Heart left ventricle (tissue), 16 donors: ENCODE results near the gene SLC6A11. TPM values are rescaled to one million over a fixed set of nuclear protein-coding genes. Genes with fewer than 3 reads are reported as not detected.
A peak's percentile ranks its signal among the peaks of the same experiment; 100 is the strongest.

ENCODE experiments used
- ATAC-seq, 4 donors: fragments of 200-7000 bp; cut with Tn5 transposase; one replicate each; pipeline ENCODE4 v1.9.1; 2020 to 2022; ENCODE audit warnings: moderate library complexity in 4 of 4, mild to moderate bottlenecking in 3 of 4, moderate number of reproducible peaks in 1 of 4
- DNase-seq, 5 donors: peaks; one replicate each; pipeline ENCODE4 v3.0.0-alpha.2; 2020
- H3K27ac ChIP-seq, 12 donors: fragments of 200-600 bp; sonication (generic) in 4 of 12; one replicate each; pipeline versions ENCODE4 v1.5.0 to v1.8.0; 2016 to 2022; ENCODE audit warnings: mild to moderate bottlenecking in 2 of 12
- H3K27me3 ChIP-seq, 9 donors: fragments of 200-600 bp; sonication (generic) in 2 of 9; one replicate each; pipeline versions ENCODE4 v1.5.1 to v1.8.0; 2016 to 2022; ENCODE audit warnings: mild to moderate bottlenecking in 3 of 9
- H3K36me3 ChIP-seq, 9 donors: fragments of 200-600 bp; sonication (generic) in 2 of 9; one replicate each; pipeline versions ENCODE4 v1.5.0 to v1.8.0; 2018 to 2022; ENCODE audit warnings: mild to moderate bottlenecking in 2 of 9
- H3K4me1 ChIP-seq, 12 donors: fragments of 200-600 bp; sonication (generic) in 4 of 12; one replicate each; pipeline versions ENCODE4 v1.5.0 to v1.8.0; 2016 to 2022; ENCODE audit warnings: mild to moderate bottlenecking in 3 of 12
- H3K4me3 ChIP-seq, 12 donors: fragments of 200-600 bp; sonication (generic) in 4 of 12; one replicate each; pipeline versions ENCODE4 v1.5.0 to v1.8.0; 2017 to 2022; ENCODE audit warnings: mild to moderate bottlenecking in 9 of 12, moderate library complexity in 4 of 12
- H3K9me3 ChIP-seq, 12 donors: fragments of 200-600 bp; sonication (generic) in 4 of 12; one replicate each; pipeline versions ENCODE4 v1.5.0 to v1.8.0; 2016 to 2022; ENCODE audit warnings: mild to moderate bottlenecking in 1 of 12
- CTCF ChIP-seq, 12 donors: fragments of 200-600 bp; sonication (generic) in 4 of 12; IDR thresholded peaks; one replicate each; pipeline versions ENCODE4 v1.5.0 to v1.8.0; 2018 to 2022; ENCODE audit warnings: antibody characterized with exemption in 12 of 12, mild to moderate bottlenecking in 5 of 12
- POLR2A ChIP-seq, 2 donors: fragments of 450-650 bp; IDR thresholded peaks; one replicate each; pipeline ENCODE4 v1.6.1; 2017; ENCODE audit warnings: antibody characterized with exemption in 2 of 2, mild to moderate bottlenecking in 2 of 2, moderate library complexity in 2 of 2
- WGBS, 4 donors: extraction: QIAGEN DNeasy Blood & Tissue Kit in 2 of 4; methylation state at CpG; one replicate each; pipeline versions ENCODE4 v1.1.5 to v1.1.7; 2013 to 2018; 5-methylcytosine and 5-hydroxymethylcytosine counted together
- intact Hi-C, 10 donors: fragments of 100-400 bp; cut with DNase I; formaldehyde crosslinking; loops; one replicate each; pipeline versions ENCODE4 v1.11.1 to v1.14.2; 2022
- polyA plus RNA-seq, 2 donors: library from polyadenylated mRNA; stranded (reverse); fragments of 200-250 nt; gene quantifications; one replicate each; pipeline ENCODE4 v1.2.3, GENCODE V29; 2013
- total RNA-seq, 9 donors: library from RNA; depleted of rRNA in 2 of 9; stranded (reverse); fragments of >200 nt in 2 of 9; fragmentation: NEBNext Ultra II Directional in 3 of 9; extraction: Animal tissue kit (Norgen Biotek cat#: 25700) in 3 of 9; gene quantifications; one replicate each; pipeline versions ENCODE4 v1.1.0 to v1.2.4, GENCODE V29; 2016 to 2023
- donor health status: ischemic (EF 13 %, LVEDD 7.1; RV severe dilation, severe dysfunction).
- donor health status: healthy with polysubstance abuse.
- donor health status: DM: no; HTN: yes; CAD: no.
- donor health status: DM: no; HTN: no; CAD: no.
- donor health status: ischemic (EF 25% LVEDD 6.9; RV normal size, moderate dysfunction).
- donor health status: ischemic (EF 25% LVEDD 5.7; RV mildly dilated, moderate dysfunction).
- donor health status: healthy.
- donor health status: DM: yes; HTN: yes; CAD: no.
- donor health status: ischemic (EF 35%, LVEDD 5.7; RV mildly dilated, moderate dysfunction).
- donor health status: nonischemic (EF 11% LVEDD 7.7; RV severe dilation, severe dysfunction).
- donor health status: DM: yes; HTN: yes; CAD: no.
- donor health status: PGD.
- donor health status: ischemic (EF 29% LVEDD 5.4; RV normal size, mild dysfunction).
- donor health status: nonischemic (EF 23%, LVEDD 6.1; RV moderate dilation, normal function).

SLC6A11 gene
- total and polyA plus RNA-seq, 11 donors: not detected

GRCh38 chr3:10986592-10986991 is 170.6 kb downstream of the SLC6A11 start:
- H3K4me3 ChIP-seq: no peak overlapping the region
- no peaks in the 10 kb centered on the region for H3K9me3 ChIP-seq
- ATAC-seq: peak in 3 of 4 donors; percentile 46 to 68 (median 48)
- intact Hi-C loops: no loop called here
- H3K27ac ChIP-seq: no peak overlapping the region
- H3K4me1 ChIP-seq: peaks cover 0 to 22% (median 16%) of the 10 kb centered on the region in 12 donors
- DNase-seq: peak in 1 of 5 donors; percentile 39
- 45 to 57% (median 52%) methylated on average over 4 to 5 of the region's 5 CpGs for WGBS, 4 donors
- H3K27me3 ChIP-seq: peaks cover 0 to 14% (median 2%) of the 10 kb centered on the region in 9 donors
- H3K36me3 ChIP-seq: no peaks in the 10 kb centered on the region
- TF ChIP-seq CTCF (IDR thresholded peaks at IDR 0.05) (no peak), POLR2A (IDR thresholded peaks at IDR 0.05) (no peak)

GRCh38 chr3:10988001-10988665 is 172.1 kb downstream of the SLC6A11 start:
- intact Hi-C loops: no loop called here

GRCh38 chr3:10988991-10989484 is 173.0 kb downstream of the SLC6A11 start:
- TF ChIP-seq CTCF (IDR thresholded peaks at IDR 0.05) (no peak), POLR2A (IDR thresholded peaks at IDR 0.05) (no peak)
- H3K9me3 ChIP-seq: no peaks in the 10 kb centered on the region
- no peaks in the 10 kb centered on the region for H3K36me3 ChIP-seq
- H3K27me3 ChIP-seq: peaks cover 8 to 33% (median 15%) of the 10 kb centered on the region in 9 donors
- intact Hi-C loops: no loop called here
- DNase-seq (no peak), ATAC-seq (no peak)
- H3K4me1 ChIP-seq: peaks cover 0 to 17% (median 3%) of the 10 kb centered on the region in 12 donors
- no peak overlapping the region for H3K4me3 ChIP-seq
- WGBS, 4 donors: 76 to 92% (median 81%) methylated on average over 7 of the region's 7 CpGs
- no peak overlapping the region for H3K27ac ChIP-seq

More at GRCh38 chr3:10988001-10988665, 172.1 kb downstream of the SLC6A11 start:
- ATAC-seq (no peak), DNase-seq (no peak)
- Histone ChIP-seq H3K27me3 (peaks cover 3 to 24% (median 10%) of the 10 kb centered on the region in 9 donors), H3K27ac (no peak overlapping the region), H3K9me3 (no peaks in the 10 kb centered on the region), H3K36me3 (no peaks in the 10 kb centered on the region), H3K4me1 (peaks cover 0 to 12% (median 4%) of the 10 kb centered on the region in 12 donors), H3K4me3 (no peak overlapping the region)
- no peak for TF ChIP-seq POLR2A (IDR thresholded peaks at IDR 0.05)
- TF ChIP-seq CTCF (IDR thresholded peaks at IDR 0.05): no peak
- 88 to 89% (median 89%) methylated on average over 9 of the region's 9 CpGs for WGBS, 4 donors

Other genes starting within 250 kb of the SLC6A11 start
- 1 to 10 TPM in 7 of 9 donors, under 1 TPM in 2; 0.40 to 3.1 (median 1.2) TPM for gene SLC6A1, start 176.5 kb downstream of the SLC6A11 start, total RNA-seq
- 1 to 10 TPM in 1 of 2 donors, under 1 TPM in 1; 0.65 to 1.6 TPM for gene SLC6A1, start 176.5 kb downstream of the SLC6A11 start, polyA plus RNA-seq